H1 (cell line): ENCODE results near the gene METTL5. TPM values are rescaled to one million over a fixed set of nuclear protein-coding genes. Genes with fewer than 3 reads are reported as not detected.

ENCODE experiments used
- CTCF ChIA-PET: fragments of 300-600 bp; sonication (Branson Sonifier 250); formaldehyde crosslinking; loops from one replicate; lab custom pipeline; 2021; ENCODE audit not compliant: partially characterized antibody; lab: Charles Lee
- POLR2A ChIA-PET: fragments of 300-600 bp; sonication (Branson Sonifier 250); formaldehyde crosslinking; loops from one replicate; lab custom pipeline; 2021; ENCODE audit warnings: inconsistent platforms; ENCODE audit not compliant: partially characterized antibody; lab: Charles Lee
- DNase-seq, 2 experiments: peaks; one replicate each; pipeline versions ENCODE4 v3.0.0 to v3.0.0-alpha.2; 2010 to 2022; ENCODE audit warnings: low spot score in 2 of 2, low read depth in 1 of 2, mixed read lengths in 1 of 2
- FAIRE-seq: peaks from 2 replicates; lab custom pipeline; 2011; peaks lifted over from hg19 to GRCh38; lab: Jason Lieb, UNC
- H2AFZ ChIP-seq: 2 replicates; pipeline ENCODE4 v1.8.1; 2012; ENCODE audit warnings: low read length, inconsistent platforms
- H2AK5ac ChIP-seq: 2 replicates; pipeline ENCODE4 v1.6.1; 2013; ENCODE audit warnings: low read depth, low read length
- H2BK120ac ChIP-seq: replicated peaks from 2 replicates; pipeline ENCODE3; 2013; ENCODE audit warnings: low read depth, low read length, inconsistent platforms
- H2BK12ac ChIP-seq: 2 replicates; pipeline ENCODE4 v1.6.1; 2013; ENCODE audit warnings: low read depth, low read length
- H2BK15ac ChIP-seq: 2 replicates; pipeline ENCODE4 v1.6.1; 2013; ENCODE audit warnings: low read length
- H2BK20ac ChIP-seq: 2 replicates; pipeline ENCODE4 v1.6.1; 2013; ENCODE audit warnings: low read length
- H2BK5ac ChIP-seq: 2 replicates; pipeline ENCODE4 v1.6.1; 2013; ENCODE audit warnings: low read depth, low read length
- H3K14ac ChIP-seq: 2 replicates; pipeline ENCODE4 v1.6.1; 2013; ENCODE audit warnings: inconsistent platforms; ENCODE audit not compliant: insufficient read length
- H3K18ac ChIP-seq: 2 replicates; pipeline ENCODE4 v1.6.1; 2013; ENCODE audit warnings: low read length; ENCODE audit errors: extremely low read depth
- H3K23ac ChIP-seq: 2 replicates; pipeline ENCODE4 v1.6.1; 2013; ENCODE audit warnings: inconsistent platforms; ENCODE audit not compliant: insufficient read length
- H3K23me2 ChIP-seq: 2 replicates; pipeline ENCODE4 v1.6.1; 2013; ENCODE audit warnings: low read depth, low read length
- H3K27ac ChIP-seq: 2 replicates; pipeline ENCODE4 v1.6.1; 2011; ENCODE audit warnings: low read depth, low read length, inconsistent platforms
- H3K27me3 ChIP-seq, 4 experiments: replicated peaks in 1 of 4; 1 replicate in 1 of 4; 2 replicates in 3 of 4; pipeline versions ENCODE4 v1.6.1 to v1.8.1; 2011 to 2013; ENCODE audit warnings: low read length in 3 of 4, mild to moderate bottlenecking in 3 of 4, inconsistent platforms in 2 of 4, mixed read lengths in 2 of 4, moderate library complexity in 1 of 4; ENCODE audit not compliant: control insufficient read depth in 3 of 4, insufficient read depth in 3 of 4; ENCODE audit errors: extremely low read depth in 1 of 4
- H3K36me3 ChIP-seq, 4 experiments: 2 replicates each; pipeline versions ENCODE4 v1.6.1 to v1.8.1; 2011 to 2013; ENCODE audit warnings: mild to moderate bottlenecking in 4 of 4, low read length in 3 of 4, moderate library complexity in 2 of 4, control low read depth in 1 of 4, inconsistent platforms in 1 of 4; ENCODE audit not compliant: insufficient read depth in 4 of 4, control insufficient read depth in 2 of 4
- H3K4ac ChIP-seq: replicated peaks from 2 replicates; pipeline ENCODE3; 2013; ENCODE audit warnings: low read length, low read depth, mixed read lengths, inconsistent platforms; ENCODE audit not compliant: insufficient read length
- H3K4me1 ChIP-seq, 4 experiments: replicated peaks in 1 of 4; 1 replicate in 1 of 4; 2 replicates in 3 of 4; pipeline versions ENCODE4 v1.6.1 to v1.8.1; 2011 to 2013; ENCODE audit warnings: low read length in 3 of 4, inconsistent platforms in 2 of 4, mixed read lengths in 1 of 4; ENCODE audit not compliant: insufficient read depth in 4 of 4, control insufficient read depth in 3 of 4
- H3K4me2 ChIP-seq, 2 experiments: 2 replicates each; pipeline versions ENCODE4 v1.6.1 to v1.8.1; 2011 to 2013; ENCODE audit warnings: low read depth in 2 of 2, low read length in 2 of 2, control low read depth in 1 of 2, inconsistent platforms in 1 of 2, mild to moderate bottlenecking in 1 of 2; ENCODE audit not compliant: insufficient read depth in 1 of 2
- H3K4me3 ChIP-seq, 4 experiments: fragments of 200-600, 300-600 bp in 1 of 4; sonication (generic), shearing (Covaris generic), sonication (Bioruptor Twin) in 1 of 4; 2 replicates each; pipeline versions ENCODE4 v1.5.1 to v1.8.1; 2011 to 2016; ENCODE audit warnings: low read length in 4 of 4, low read depth in 3 of 4, control low read depth in 2 of 4, inconsistent platforms in 2 of 4, mild to moderate bottlenecking in 2 of 4, mixed read lengths in 1 of 4, moderate library complexity in 1 of 4; ENCODE audit not compliant: insufficient read depth in 2 of 4; ENCODE audit errors: extremely low read depth in 1 of 4
- H3K56ac ChIP-seq: replicated peaks from 2 replicates; pipeline ENCODE3; 2013; ENCODE audit warnings: low read depth, mild to moderate bottlenecking, mixed read lengths, low read length, inconsistent platforms; ENCODE audit not compliant: insufficient read length
- H3K79me1 ChIP-seq: 2 replicates; pipeline ENCODE4 v1.6.1; 2013; ENCODE audit warnings: low read depth, low read length, control low read depth
- H3K79me2 ChIP-seq, 2 experiments: 2 replicates each; pipeline versions ENCODE4 v1.6.1 to v1.8.1; 2012 to 2013; ENCODE audit warnings: low read length in 2 of 2, mild to moderate bottlenecking in 2 of 2, inconsistent platforms in 1 of 2; ENCODE audit not compliant: insufficient read depth in 2 of 2, control insufficient read depth in 1 of 2
- H3K9ac ChIP-seq, 4 experiments: replicated peaks in 1 of 4; 1 replicate in 1 of 4; 2 replicates in 3 of 4; pipeline versions ENCODE4 v1.6.1 to v1.8.1; 2011 to 2013; ENCODE audit warnings: low read depth in 3 of 4, low read length in 3 of 4, control low read depth in 2 of 4, mild to moderate bottlenecking in 2 of 4, moderate library complexity in 2 of 4, inconsistent platforms in 1 of 4; ENCODE audit errors: extremely low read depth in 1 of 4
- H3K9me3 ChIP-seq, 2 experiments: 2 replicates each; pipeline versions ENCODE4 v1.6.1 to v1.8.1; 2012 to 2013; ENCODE audit warnings: mild to moderate bottlenecking in 2 of 2, moderate library complexity in 2 of 2, control low read depth in 1 of 2, inconsistent platforms in 1 of 2, low read depth in 1 of 2, low read length in 1 of 2, mixed read lengths in 1 of 2; ENCODE audit not compliant: insufficient read depth in 2 of 2
- H4K20me1 ChIP-seq, 2 experiments: replicated peaks in 1 of 2; 2 replicates each; pipeline versions ENCODE3 to v1.8.1; 2011 to 2013; ENCODE audit warnings: inconsistent platforms in 2 of 2, low read length in 2 of 2, mild to moderate bottlenecking in 1 of 2; ENCODE audit not compliant: insufficient read depth in 2 of 2, control insufficient read depth in 1 of 2
- H4K5ac ChIP-seq: 2 replicates; pipeline ENCODE4 v1.6.1; 2013; ENCODE audit warnings: low read length, low read depth, mixed read lengths, inconsistent platforms; ENCODE audit not compliant: insufficient read length
- H4K8ac ChIP-seq: 2 replicates; pipeline ENCODE4 v1.8.0; 2013; ENCODE audit warnings: mild to moderate bottlenecking, moderate library complexity, low read length, inconsistent platforms; ENCODE audit not compliant: insufficient read depth; ENCODE audit errors: extremely low read depth
- H4K91ac ChIP-seq: replicated peaks from 2 replicates; pipeline ENCODE3; 2013; ENCODE audit warnings: low read length, mixed read lengths, inconsistent platforms; ENCODE audit not compliant: insufficient read length
- GTF2F1 ChIP-seq: IDR thresholded peaks from 2 replicates; pipeline ENCODE4 v1.6.1; 2012; ENCODE audit warnings: low read depth, low read length, improper control_type of control experiment, borderline replicate concordance
- MAFK ChIP-seq: IDR thresholded peaks from 2 replicates; pipeline ENCODE4 v1.6.1; 2012; ENCODE audit warnings: low read depth, mild to moderate bottlenecking, improper control_type of control experiment, low read length
- PHF8 ChIP-seq: fragments of 200-600 bp; sonication (generic); conservative IDR thresholded peaks from 2 replicates; pipeline ENCODE4 v1.7.1; 2012; ENCODE audit warnings: low read depth, mild to moderate bottlenecking, inconsistent platforms, low read length, moderate library complexity
- RAD21 ChIP-seq, 2 experiments: IDR thresholded peaks in 1 of 2; conservative IDR thresholded peaks in 1 of 2; 2 replicates each; pipeline ENCODE4 v1.6.1; 2011; ENCODE audit warnings: low read depth in 2 of 2, low read length in 2 of 2, improper control_type of control experiment in 1 of 2, inconsistent platforms in 1 of 2, mild to moderate bottlenecking in 1 of 2, moderate library complexity in 1 of 2
- TAF1 ChIP-seq: IDR thresholded peaks from 2 replicates; pipeline ENCODE4 v1.6.1; 2011; ENCODE audit warnings: mild to moderate bottlenecking, low read depth, low read length
- WGBS, 2 experiments: shearing (Covaris generic) in 1 of 2; methylation state at CpG; one replicate each; pipeline versions ENCODE4 v1.1.6 to v1.1.7; 2013 to 2015; ENCODE audit warnings: low lambda C conversion rate in 2 of 2, mixed read lengths in 2 of 2, inconsistent platforms in 1 of 2, low coverage in 1 of 2, missing lambda C conversion rate in 1 of 2; ENCODE audit not compliant: insufficient replicate concordance in 2 of 2, insufficient coverage in 1 of 2, insufficient read length in 1 of 2; ENCODE audit errors: extremely low coverage in 1 of 2, missing lambda C conversion rate in 1 of 2; 5-methylcytosine and 5-hydroxymethylcytosine counted together
- polyA plus RNA-seq, 7 experiments: library from polyadenylated mRNA; depleted of rRNA in 3 of 7; stranded (reverse) in 5 of 7; unstranded in 2 of 7; fragments of >200 nt in 5 of 7; fragments of 200-250 nt in 2 of 7; gene quantifications; 1 replicate in 5 of 7; 2 replicates in 1 of 7; 4 replicates in 1 of 7; pipeline versions ENCODE4 v1.2.1 to v1.2.3, GENCODE V29; 2011 to 2013; ENCODE audit warnings: missing spikeins in 2 of 7, mixed read lengths in 2 of 7
- total RNA-seq: library from RNA; stranded (reverse); fragmentation: NEBNext Ultra II Directional; extraction: Animal tissue kit (Norgen Biotek cat#: 25700); gene quantifications from 2 replicates; pipeline ENCODE4 v1.2.1, GENCODE V29; 2021
- TF ChIP-seq, protein P1 (sequence below): IDR thresholded peaks from 2 replicates; pipeline ENCODE4 v1.6.1; 2012; ENCODE audit warnings: inconsistent platforms

METTL5 gene
- total and polyA plus RNA-seq, 2 of the 8 experiments (the other 6 are each of a cell fraction or from before 2014, with no cell fraction given): 34.5 to 74.1 TPM

DNA sequence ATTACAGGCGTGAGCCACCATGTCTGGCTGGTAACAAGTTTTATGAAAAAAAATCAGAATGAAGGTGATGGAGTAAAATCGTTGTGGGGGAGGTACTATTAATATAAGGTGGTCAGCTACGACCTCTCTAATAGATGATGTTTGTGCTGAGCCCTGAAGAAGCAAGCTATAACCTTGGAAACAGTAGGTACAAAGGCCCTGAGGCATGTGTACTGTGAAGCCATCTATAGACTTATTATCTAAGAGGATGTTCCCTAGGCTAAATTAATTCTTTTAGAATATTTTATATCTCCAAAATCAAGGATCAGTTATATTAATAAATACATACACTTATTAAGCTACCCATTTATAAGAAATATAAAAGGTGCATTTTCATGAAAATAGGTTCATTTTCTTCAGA is 49.4 kb downstream of the METTL5 start:
- no peak overlapping the region for H4K5ac ChIP-seq
- no peak for DNase-seq
- no peaks in the 10 kb centered on the region for H4K20me1 ChIP-seq
- no peak overlapping the region for H2BK20ac ChIP-seq
- no peak overlapping the region for H3K4me3 ChIP-seq
- H3K56ac ChIP-seq: no peak overlapping the region
- H3K23ac ChIP-seq: no peak overlapping the region
- H3K4me2 ChIP-seq: no peak overlapping the region
- no peaks in the 10 kb centered on the region for H3K9me3 ChIP-seq
- no peak overlapping the region for H3K14ac ChIP-seq
- WGBS, 2 experiments: 98% methylated on average over 3 of the region's 3 CpGs; no CpG with 5 or more reads in 1 of the 2 experiments
- no peak overlapping the region for H4K8ac ChIP-seq
- H3K27ac ChIP-seq: no peak overlapping the region
- CTCF ChIA-PET: interaction anchor here (1.1 to 3.8 kb wide), 3 partner anchors 11 to 49 kb away, joined by 3 to 10 read pairs (median 4); partner anchors contain the start of gene METTL5
- no peaks in the 10 kb centered on the region for H3K23me2 ChIP-seq
- H2BK5ac ChIP-seq: no peak overlapping the region
- H4K91ac ChIP-seq: no peak overlapping the region
- H2BK15ac ChIP-seq: no peak overlapping the region
- H3K18ac ChIP-seq: no peak overlapping the region
- H3K36me3 ChIP-seq: no peaks in the 10 kb centered on the region
- no peak overlapping the region for H2BK120ac ChIP-seq
- no peaks in the 10 kb centered on the region for H3K27me3 ChIP-seq
- POLR2A ChIA-PET: interaction anchor here (1.1 to 1.4 kb wide), 2 partner anchors 23 to 30 kb away, joined by 3 to 4 read pairs; partner anchors contain the start of gene SSB
- no peak overlapping the region for H2BK12ac ChIP-seq
- H2AK5ac ChIP-seq: no peak overlapping the region
- H3K79me1 ChIP-seq: no peaks in the 10 kb centered on the region
- no peak for TF ChIP-seq PHF8
- TF ChIP-seq RAD21 (IDR thresholded peaks at IDR 0.05 in 1 of 2, conservative IDR thresholded peaks at IDR 0.05 in 1 of 2; ENCODE audit: low read depth in 2 of 2, low read length in 2 of 2): no peak
- TF ChIP-seq MAFK: no peak
- no peak for TF ChIP-seq GTF2F1
- TF ChIP-seq, protein P1, sequence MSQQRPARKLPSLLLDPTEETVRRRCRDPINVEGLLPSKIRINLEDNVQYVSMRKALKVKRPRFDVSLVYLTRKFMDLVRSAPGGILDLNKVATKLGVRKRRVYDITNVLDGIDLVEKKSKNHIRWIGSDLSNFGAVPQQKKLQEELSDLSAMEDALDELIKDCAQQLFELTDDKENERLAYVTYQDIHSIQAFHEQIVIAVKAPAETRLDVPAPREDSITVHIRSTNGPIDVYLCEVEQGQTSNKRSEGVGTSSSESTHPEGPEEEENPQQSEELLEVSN: no peak
- TF ChIP-seq TAF1: no peak
- no peak overlapping the region for H2AFZ ChIP-seq
- no peak for FAIRE-seq
- H3K79me2 ChIP-seq: no peaks in the 10 kb centered on the region
- no peak overlapping the region for H3K4ac ChIP-seq
- no peaks in the 10 kb centered on the region for H3K4me1 ChIP-seq
- no peak overlapping the region for H3K9ac ChIP-seq
